ENCODE data around the gene JPT2.

The JPT2 gene

DNA sequence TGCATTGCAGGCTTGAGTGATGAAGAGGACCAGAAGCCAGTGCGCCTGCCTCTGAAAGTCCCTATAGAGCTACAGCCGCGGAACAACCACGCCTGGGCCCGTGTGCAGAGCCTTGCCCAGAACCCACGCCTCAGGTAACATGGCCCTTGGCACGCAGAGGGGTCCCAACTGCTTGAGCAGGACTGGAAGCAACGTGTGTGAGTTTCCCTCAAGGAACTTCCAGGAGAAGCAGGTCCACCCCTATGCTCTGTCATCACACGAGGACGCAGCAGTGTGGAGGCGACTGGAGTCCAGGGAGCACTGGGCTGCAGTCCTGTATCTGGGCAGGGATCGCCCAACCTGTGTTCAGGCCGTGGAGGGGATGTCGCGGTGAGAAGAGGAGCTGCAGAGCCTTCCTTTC, 25.1 kb upstream of the JPT2 start:
- no peak for DNase-seq

DNA sequence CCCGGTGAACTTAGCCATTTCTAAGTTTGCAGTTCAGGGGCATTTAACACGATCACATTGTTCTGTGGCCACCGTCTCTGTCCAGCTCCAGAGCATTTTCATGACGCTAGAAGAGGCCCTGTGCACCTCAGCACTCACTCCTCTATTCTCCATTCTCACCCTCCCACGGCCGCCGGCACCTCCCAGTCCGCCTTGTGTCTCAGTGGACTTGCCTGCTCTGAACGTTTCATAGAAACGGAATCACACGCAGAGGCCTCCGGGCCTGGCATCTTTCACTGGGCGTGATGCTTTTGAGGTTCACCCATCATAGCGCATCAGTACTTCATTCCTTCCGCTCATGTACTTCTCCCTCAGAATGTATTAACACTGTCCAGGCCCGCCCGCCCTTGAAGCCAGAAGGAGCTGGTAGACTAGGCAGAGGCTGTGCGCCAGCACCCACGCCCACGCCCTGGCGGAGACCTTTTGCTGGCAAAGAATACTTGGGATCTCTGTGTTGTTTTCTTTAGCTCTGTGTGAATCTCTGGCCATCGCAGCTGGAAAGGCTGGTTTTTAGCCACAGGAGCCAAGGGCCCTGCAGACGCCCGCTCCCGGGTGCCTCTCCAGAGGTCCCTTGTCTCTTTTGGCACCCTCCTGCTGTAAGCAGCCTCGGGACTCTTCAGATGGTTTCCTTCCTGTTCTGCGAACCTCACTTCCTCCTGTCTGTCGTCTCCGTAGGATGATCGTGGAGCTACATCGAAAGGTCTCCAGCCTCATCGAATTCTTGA, 23.4 kb upstream of the JPT2 start:
- no peak for DNase-seq

DNA sequence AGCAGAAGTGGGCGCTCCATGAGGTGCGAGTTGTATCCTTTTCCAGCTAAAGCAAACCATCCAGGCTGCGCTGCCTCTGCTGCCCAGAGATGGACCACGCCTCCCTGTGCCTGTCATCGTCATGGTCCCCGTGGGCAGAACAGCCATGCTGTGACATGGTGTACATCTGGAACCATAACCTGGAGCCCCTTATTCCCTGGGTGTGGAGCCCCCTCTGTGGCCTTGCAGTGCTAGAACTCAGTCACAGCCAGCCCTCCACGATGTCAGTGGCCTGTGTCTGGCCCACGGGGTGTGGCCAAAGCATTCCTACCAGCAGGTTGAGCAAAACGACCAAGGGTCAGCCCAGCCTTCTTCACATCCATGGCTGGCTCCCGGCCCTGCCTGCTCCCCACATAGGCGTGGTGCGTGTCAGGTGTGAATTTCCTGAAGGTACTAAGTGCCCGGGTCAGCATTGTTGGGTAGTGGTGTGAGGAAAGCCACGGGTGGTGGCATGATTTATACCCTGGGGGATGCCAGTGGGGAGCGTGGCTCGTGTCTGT, 22.7 kb upstream of the JPT2 start:
- no peak for DNase-seq

- DNase-seq: no peak
Measured at GRCh38 chr16:1655909-1656807, 21.9 kb upstream of the JPT2 start.

GRCh38 chr16:1656808-1657617, 21.1 kb upstream of the JPT2 start:
- no peak for DNase-seq

- DNase-seq: no peak
Measured at GRCh38 chr16:1657841-1658240, 20.2 kb upstream of the JPT2 start.

DNA sequence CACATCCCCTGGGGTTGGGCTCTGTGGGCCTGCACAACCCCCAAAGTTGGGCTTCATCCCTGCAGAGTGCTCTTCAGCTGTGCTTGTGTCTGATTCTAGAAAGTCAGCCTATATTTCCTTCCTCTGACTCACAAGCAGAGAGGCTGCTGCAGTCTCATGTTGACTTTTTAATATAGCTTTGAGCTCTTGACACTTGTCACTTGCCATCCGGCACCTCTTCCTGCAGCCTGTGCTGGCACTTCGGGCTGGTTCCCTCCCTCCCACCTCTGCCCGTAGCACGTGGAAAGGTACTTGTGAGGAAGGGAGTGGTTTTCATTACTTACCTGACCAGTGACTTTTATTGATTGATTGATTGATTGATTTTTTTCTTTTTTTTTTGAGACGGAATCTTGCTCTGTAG, 19.0 kb upstream of the JPT2 start:
- no peak for DNase-seq

DNA sequence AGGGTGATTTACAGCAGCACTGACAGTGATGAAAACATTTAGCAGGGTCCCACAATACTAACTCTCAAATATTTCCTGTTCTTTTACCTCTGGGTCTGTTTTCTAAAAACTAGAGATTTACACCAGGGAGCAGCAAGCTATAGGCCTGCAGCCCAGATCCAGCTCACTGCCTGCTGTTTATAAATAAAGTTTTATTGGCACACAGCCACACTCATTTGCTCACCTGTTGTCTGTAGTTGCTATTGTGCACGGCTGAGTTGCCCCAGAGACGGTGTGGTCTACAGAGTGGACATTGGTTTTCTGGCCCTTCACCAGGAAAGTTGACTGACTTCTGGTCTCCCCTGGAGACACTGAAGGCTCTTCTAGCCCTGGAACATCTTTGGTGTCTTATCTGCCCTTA, 16.3 kb upstream of the JPT2 start:
- no peak for DNase-seq

DNA sequence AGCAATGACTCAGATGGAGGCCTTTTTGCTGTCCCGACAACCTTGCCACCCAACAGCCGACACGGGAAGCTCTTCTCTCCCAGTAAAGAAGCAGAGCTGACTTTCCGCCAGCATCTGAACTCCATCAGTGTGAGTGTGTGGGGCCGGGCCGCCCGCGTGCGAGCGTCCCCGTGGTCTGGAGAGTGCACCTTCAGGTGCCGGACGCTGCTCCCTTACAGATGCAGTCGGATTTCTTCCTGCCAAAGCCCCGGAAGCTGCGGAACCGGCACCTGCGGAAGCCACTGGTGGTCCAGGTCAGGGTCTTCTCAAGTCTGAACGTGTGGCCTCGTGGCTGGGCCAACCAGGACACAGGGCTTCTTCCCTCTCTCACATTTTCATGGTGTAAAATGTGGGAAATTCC, 15.5 kb upstream of the JPT2 start:
- no peak for DNase-seq

GRCh38 chr16:1665829-1666228, 12.2 kb upstream of the JPT2 start:
- DNase-seq: no peak

DNA sequence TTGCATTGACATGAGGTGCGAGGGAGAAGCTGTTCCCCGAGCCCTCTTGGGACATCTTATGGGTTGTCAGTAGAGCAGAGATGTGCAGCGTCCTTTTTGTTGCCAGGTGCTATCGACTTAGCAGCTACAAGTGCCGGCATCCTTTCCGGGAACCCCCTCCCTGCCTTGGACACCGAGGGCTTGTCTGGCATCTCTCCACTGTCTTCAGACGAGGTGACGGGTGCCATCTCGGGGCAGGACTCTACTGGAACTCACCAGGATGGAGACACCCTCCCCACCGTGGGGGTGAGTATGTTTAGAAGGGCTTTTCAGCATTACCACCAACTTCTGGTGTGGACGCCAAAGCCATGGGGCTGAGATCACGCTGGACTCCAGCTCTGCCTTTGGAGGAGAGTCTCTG, 11.8 kb upstream of the JPT2 start:
- no peak for DNase-seq

DNA sequence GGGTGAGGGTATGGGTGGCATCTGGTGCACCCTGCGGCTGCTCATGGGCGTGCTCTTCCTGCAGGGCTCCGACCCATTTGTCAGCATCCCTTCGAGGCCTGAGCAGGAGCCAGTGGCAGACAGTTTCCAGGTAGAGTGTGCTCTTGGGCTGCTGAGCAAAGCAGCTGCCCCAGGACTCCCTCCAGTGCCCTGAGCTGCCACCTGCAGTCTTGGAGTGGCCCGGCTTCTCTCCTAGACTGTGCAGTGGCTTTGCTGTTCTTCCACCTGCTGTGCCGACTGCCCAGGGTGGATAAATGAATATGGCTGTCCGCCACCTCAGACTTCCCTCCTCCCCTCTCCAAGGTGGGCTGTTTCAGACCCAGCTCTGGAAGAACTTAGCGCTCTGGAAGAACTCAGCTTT, 10.8 kb upstream of the JPT2 start:
- DNase-seq: no peak

DNA sequence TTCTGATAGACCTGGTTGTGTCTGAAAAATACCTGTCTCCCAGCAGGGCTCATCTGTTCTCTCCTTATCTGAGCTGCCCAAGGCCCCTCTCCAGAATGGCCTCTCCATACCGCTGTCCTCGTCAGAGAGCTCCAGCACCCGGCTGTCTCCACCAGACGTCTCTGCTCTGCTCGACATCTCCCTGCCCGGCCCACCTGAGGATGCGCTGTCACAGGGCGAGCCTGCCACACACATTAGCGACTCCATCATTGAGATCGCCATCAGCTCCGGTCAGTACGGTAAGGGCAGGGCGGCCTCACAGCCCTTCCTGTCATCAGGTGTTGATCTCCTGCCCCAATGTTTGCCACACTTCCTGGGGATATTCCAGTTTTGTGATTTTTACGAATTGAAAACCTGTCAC, 10.2 kb upstream of the JPT2 start:
- no peak for DNase-seq

DNA sequence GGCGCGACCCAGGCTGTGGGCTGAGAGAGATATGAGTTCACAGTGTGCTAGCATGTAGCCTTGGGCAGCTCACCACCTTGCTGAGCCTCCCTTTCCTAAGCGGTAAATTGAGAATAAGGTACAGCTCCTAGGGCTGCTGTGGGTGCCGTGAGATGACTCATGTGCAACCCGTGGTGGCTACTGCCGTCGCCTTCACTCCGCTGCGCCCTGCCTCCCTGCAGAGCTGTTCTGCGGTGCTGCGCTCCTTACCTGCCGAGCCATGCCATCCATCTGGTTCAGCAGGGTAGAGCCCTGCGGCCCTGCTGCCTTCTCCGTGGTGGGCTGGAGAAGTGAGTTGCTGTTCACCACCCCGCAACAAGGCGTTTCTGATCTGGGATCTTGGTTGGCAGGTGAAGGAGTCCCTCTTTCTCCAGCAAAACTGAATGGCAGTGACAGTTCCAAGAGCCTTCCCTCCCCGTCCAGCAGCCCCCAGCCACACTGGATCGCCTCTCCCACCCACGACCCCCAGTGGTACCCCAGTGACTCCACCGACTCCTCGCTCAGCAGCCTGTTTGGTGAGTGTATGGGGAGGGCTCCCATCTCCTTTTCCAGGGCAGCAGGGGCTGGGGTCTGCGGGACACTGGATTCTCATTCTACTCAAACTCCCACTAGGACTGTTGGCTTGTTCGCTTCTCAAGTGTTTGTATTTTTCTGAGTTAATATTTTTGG, 9.3 kb upstream of the JPT2 start:
- DNase-seq: no peak

DNA sequence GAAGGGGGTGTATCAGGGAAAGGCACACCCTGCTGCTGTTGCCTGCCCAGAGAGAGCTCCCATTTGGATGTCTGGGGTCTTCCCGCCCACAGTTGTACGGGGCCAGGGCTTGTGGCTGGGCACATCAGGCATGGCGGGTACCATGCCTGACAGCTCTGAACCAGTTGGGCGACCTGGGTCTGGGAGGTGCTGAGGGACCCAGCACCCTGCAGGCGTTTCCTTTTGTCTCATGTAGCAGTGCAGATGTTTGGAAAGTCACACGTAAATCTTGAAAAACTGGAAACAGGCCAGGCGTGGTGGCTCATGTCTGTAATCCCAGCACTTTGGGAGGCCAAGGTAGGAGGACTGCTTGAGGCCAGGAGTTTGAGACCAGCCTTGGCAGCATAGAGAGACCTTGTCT, 8.4 kb upstream of the JPT2 start:
- DNase-seq: no peak

DNA sequence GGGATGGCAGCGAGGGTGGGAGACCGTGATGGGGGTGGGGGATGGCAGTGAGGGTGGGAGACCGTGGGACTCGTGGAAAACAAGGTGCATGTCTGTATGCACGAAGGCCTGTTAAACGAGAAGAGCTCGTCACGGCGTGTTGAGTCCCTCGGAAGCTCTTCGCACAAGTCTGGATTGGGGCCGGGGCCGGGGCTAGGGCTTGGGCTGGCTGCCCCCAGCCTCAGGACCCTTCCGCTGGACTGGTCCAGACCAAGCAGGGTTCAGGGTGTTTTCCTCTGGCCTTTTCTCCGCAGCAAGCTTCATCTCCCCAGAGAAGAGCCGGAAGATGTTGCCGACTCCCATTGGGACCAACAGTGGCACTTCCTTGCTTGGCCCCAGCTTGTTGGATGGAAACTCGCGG, 7.7 kb upstream of the JPT2 start:
- DNase-seq: no peak

DNA sequence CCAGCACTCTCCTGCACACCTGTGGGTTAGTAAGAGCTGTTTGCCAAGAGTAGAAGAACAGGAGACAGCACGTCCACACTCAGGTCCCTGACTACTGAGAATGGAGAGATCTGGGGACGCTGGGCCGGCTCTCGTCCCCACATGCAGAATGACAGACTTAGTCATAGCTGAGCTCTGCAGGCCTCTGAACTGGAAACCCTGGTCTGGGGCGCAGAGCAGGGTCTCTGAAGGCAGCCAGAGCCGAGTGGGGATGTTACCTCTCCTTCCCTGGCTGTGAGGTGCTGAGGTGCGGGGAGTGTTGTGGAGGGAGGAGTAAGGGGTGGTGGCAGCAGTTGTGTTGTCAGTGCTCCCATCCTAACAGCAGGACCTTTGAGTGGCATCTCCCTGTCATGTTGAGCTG, 7.2 kb upstream of the JPT2 start:
- DNase-seq: no peak

- DNase-seq: no peak
Measured at GRCh38 chr16:1673424-1674151, 4.5 kb upstream of the JPT2 start.

- no peak for DNase-seq
Measured at GRCh38 chr16:1674306-1674705, 3.8 kb upstream of the JPT2 start.

DNA sequence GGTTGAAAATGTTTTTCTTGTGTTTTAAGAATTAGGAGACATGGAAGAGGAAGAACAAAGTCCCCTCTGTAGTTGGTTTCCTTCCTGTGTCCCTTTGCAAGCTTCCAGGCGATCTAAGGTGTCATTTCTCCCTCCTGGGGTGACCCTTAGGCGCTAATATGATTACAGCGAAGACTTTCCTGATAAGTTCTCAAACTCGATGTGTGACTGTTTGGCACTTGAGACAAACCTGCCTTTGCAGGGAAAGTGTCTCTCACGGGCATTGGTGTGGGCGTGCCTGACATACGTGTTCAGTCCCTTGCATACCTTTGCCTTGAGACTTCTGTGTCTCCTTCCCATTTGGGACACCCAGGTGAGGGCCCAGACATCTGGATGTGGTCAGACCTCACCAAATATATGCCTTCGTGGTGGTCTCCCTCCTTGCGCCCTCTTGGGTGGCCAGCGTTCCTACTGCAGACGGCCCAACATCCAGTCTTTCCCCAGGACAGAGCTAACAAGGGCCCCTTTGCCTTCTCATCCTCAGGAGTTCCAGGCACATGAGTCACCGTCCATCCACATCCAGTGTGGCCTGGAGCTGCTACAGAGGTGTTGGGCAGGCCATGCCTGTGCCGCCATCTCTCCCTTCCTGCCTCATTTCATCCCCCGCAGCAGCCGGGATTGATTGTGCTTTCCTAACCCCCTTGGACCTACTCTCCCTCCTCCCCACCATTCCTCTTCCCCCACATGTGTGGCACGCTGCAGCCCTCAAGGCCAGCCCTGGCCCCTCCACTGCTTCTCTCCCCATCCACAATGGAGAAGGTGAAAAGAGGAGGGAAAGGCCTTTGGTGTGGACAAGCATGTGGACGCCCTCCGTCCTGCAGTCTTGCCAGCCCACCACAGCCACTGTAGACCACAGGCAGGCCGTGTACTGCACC, 3.1 kb upstream of the JPT2 start:
- DNase-seq: no peak

DNA sequence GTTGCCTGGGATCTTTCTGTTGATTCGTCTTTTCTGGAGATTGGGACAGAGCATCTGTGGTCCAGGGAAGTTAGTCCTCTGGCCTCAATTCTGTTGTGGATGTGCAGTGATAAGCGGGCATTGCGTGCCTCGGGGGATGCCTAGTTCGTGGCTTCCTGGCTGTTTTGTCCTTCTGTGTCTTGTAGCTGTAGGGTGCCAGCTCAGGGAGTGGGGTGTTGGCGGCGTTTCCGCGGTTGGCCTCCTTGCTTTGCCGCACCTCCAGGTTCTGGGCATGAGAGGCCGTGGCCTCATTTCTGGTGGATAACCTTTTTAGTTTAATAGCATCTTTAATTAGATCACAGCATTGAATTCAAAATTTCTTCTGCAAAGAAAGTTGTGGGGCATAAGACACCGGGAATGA, 1.4 kb upstream of the JPT2 start:
- DNase-seq: no peak
